ENCODE measurements around the gene DEPDC7. TPM values are rescaled to one million over a fixed set of nuclear protein-coding genes. Genes with fewer than 3 reads are reported as not detected.

Gene DEPDC7
- total and polyA plus RNA-seq, 9 of the 15 experiments (the other 6 are each of a cell fraction or from before 2014, with no cell fraction given): 5.4 to 19.9 (median 12.0) TPM

GRCh38 chr11:33006010-33006409 is 9.7 kb upstream of the DEPDC7 start (continued):
- TF ChIP-seq CEBPZ (IDR thresholded peaks at IDR 0.05; ENCODE audit: borderline replicate concordance, low read depth, low read length) (no peak), ZFP1 (CRISPR knock-in tag; IDR thresholded peaks at IDR 0.05) (no peak)

- in situ Hi-C loops (cut with MboI) (no loop called here), intact Hi-C loops (cut with micrococcal nuclease) (no loop called here)
- Histone ChIP-seq H3K36me3 (ENCODE audit: control insufficient read depth, insufficient read depth, low read length) (no peaks in the 10 kb centered on the region), H3K9me1 (ENCODE audit: control insufficient read depth, insufficient read depth, low read length) (no peaks in the 10 kb centered on the region), H3K9me3 (replicated peaks; ENCODE audit: control insufficient read depth, insufficient read depth, low read depth, low read length) (no peaks in the 10 kb centered on the region), H2AFZ (ENCODE audit: low read depth, low read length) (no peak overlapping the region), H4K20me1 (replicated peaks; ENCODE audit: control insufficient read depth, insufficient read depth, low read length) (no peaks in the 10 kb centered on the region), H3K4me2 (ENCODE audit: insufficient read depth, low read length) (no peak overlapping the region), H3K27ac (ENCODE audit: extremely low read depth, low read depth, low read length) (no peak overlapping the region), H3K27me3 (ENCODE audit: control insufficient read depth in 2 of 2, insufficient read depth in 2 of 2, low read length in 2 of 2) (no peaks in the 10 kb centered on the region), H3K9ac (ENCODE audit: insufficient read depth in 1 of 2, low read depth in 2 of 2, low read length in 2 of 2) (no peak overlapping the region), H3K4me1 (replicated peaks in 1 of 2; ENCODE audit: control insufficient read depth in 2 of 2, insufficient read depth in 2 of 2, low read length in 2 of 2) (peaks cover 16% of the 10 kb centered on the region in 2 experiments; a peak in 4 of 5 replicates), H3K4me3 (no peak overlapping the region), H3K79me2 (ENCODE audit: control insufficient read depth, insufficient read depth, low read length) (peaks cover 19% of the 10 kb centered on the region)
- POLR2A ChIA-PET: interaction anchor here (0.6 to 1.0 kb wide), 3 partner anchors 25 to 122 kb away, joined by 3 to 5 read pairs (median 3); partner anchors contain the start of gene TCP11L1
- no peak for FAIRE-seq
- no TSS peak for BruUV-seq (replicated peaks)
- no peak for ATAC-seq
- CTCF ChIA-PET (ENCODE audit: low intra/inter-chr PET ratio): no interaction called here
- 5% methylated on average over 1 of the region's 1 CpG for WGBS (ENCODE audit: insufficient coverage, low coverage, missing lambda C conversion rate)
- TF ChIP-seq E2F1 (CRISPR knock-in tag; IDR thresholded peaks at IDR 0.05): no peak
- TF ChIP-seq CEBPG (CRISPR knock-in tag; IDR thresholded peaks at IDR 0.05): no peak
- TF ChIP-seq CEBPG (tag; conservative IDR thresholded peaks at IDR 0.05 in 1 of 2, IDR thresholded peaks at IDR 0.05 in 1 of 2): peak in 1 of 2 experiments; percentile 34; a peak in 1 of 4 replicates
- TF ChIP-seq CEBPB (tag; IDR thresholded peaks at IDR 0.05): peak; percentile 35; the same call in 1 of the 2 replicates
- no peak for DNase-seq (ENCODE audit: extremely low read depth in 1 of 4, low spot score in 3 of 4)
These were observed 1.9 kb upstream of the DEPDC7 start for GRCh38 chr11:33013755-33014154.
